Pons (tissue), 1 donor: ENCODE measurements around the gene SLC5A1.

Experiments used
- DNase-seq: peaks from one replicate; pipeline ENCODE4 v3.0.0-alpha.2; 2016; ENCODE audit warnings: low spot score

Gene SLC5A1

GRCh38 chr22:32042924-32043323, at the start of gene SLC5A1:
TSS of gene SLC5A1 (plus strand) at chr22:32043261. CDS start at chr22:32043282, 21 bp downstream.
- no peak for DNase-seq

- no peak for DNase-seq
Measured at GRCh38 chr22:31995046-31995445, 48.0 kb upstream of the SLC5A1 start.

- no peak for DNase-seq
Measured at GRCh38 chr22:31995807-31996206, 47.3 kb upstream of the SLC5A1 start.

- DNase-seq: no peak
Measured at GRCh38 chr22:31998784-31999385, 44.2 kb upstream of the SLC5A1 start.

GRCh38 chr22:32000181-32000580, 42.9 kb upstream of the SLC5A1 start:
- no peak for DNase-seq

GRCh38 chr22:32005453-32005852, 37.6 kb upstream of the SLC5A1 start:
- no peak for DNase-seq

GRCh38 chr22:32013200-32013599, 29.9 kb upstream of the SLC5A1 start:
- no peak for DNase-seq

- no peak for DNase-seq
Measured at GRCh38 chr22:32016081-32016480, 27.0 kb upstream of the SLC5A1 start.

- no peak for DNase-seq
Measured at GRCh38 chr22:32018056-32018455, 25.0 kb upstream of the SLC5A1 start.

- no peak for DNase-seq
Measured at GRCh38 chr22:32020117-32020516, 22.9 kb upstream of the SLC5A1 start.

GRCh38 chr22:32021716-32022115, 21.3 kb upstream of the SLC5A1 start:
- no peak for DNase-seq

- DNase-seq: no peak
Measured at GRCh38 chr22:32023251-32023827, 19.7 kb upstream of the SLC5A1 start.

GRCh38 chr22:32024796-32025195, 18.3 kb upstream of the SLC5A1 start:
- no peak for DNase-seq

- DNase-seq: no peak
Measured at GRCh38 chr22:32030518-32031247, 12.4 kb upstream of the SLC5A1 start.

- no peak for DNase-seq
Measured at GRCh38 chr22:32031466-32031865, 11.6 kb upstream of the SLC5A1 start.

- no peak for DNase-seq
Measured at GRCh38 chr22:32034275-32034674, 8.8 kb upstream of the SLC5A1 start.

- DNase-seq: no peak
Measured at GRCh38 chr22:32037236-32037635, 5.8 kb upstream of the SLC5A1 start.

GRCh38 chr22:32040324-32040904, 2.6 kb upstream of the SLC5A1 start:
- no peak for DNase-seq

GRCh38 chr22:32043391-32043790, 330 bp downstream of the SLC5A1 start:
- no peak for DNase-seq

- DNase-seq: no peak
Measured at GRCh38 chr22:32044477-32044876, 1.4 kb downstream of the SLC5A1 start.

GRCh38 chr22:32044913-32045312, 1.9 kb downstream of the SLC5A1 start:
- DNase-seq: no peak

- no peak for DNase-seq
Measured at GRCh38 chr22:32048069-32048468, 5.0 kb downstream of the SLC5A1 start.
